ENCODE results near the gene PRKG1.

Gene PRKG1

DNA sequence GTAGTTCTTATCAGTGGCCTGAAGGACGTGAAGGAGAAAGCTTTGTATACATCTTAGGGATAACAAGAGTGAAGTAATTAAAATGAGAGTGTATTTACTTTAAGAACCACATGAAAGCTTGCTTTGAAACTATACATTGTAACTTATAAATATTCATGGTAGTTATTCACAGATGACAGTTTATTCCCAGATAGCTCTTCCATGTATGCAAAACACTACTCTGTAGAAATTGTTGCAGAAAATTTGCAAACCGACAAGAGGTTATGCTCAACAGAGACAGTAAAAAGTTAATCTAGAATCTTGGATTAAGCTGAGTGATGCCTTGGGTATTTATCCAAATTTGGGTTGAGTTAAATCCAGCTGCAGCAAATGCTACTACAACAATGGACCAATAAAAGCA is 301.5 kb downstream of the PRKG1 start:
- TF ChIP-seq CTCF (IDR thresholded peaks at IDR 0.05; ENCODE audit: insufficient read depth, low read depth, low read length, missing control alignments): no peak
- no peak for DNase-seq (ENCODE audit: low read depth)
- no peak overlapping the region for H3K4me3 ChIP-seq (ENCODE audit: low read depth, low read length)

- no peak for TF ChIP-seq CTCF (IDR thresholded peaks at IDR 0.05; ENCODE audit: insufficient read depth, low read depth, low read length, missing control alignments)
- no peak overlapping the region for H3K4me3 ChIP-seq (ENCODE audit: low read depth, low read length)
- no peak for DNase-seq (ENCODE audit: low read depth)
Measured at GRCh38 chr10:51377070-51377931, 303.0 kb downstream of the PRKG1 start.

- no peak overlapping the region for H3K4me3 ChIP-seq (ENCODE audit: low read depth, low read length)
- DNase-seq (ENCODE audit: low read depth): no peak
- no peak for TF ChIP-seq CTCF (IDR thresholded peaks at IDR 0.05; ENCODE audit: insufficient read depth, low read depth, low read length, missing control alignments)
Measured at GRCh38 chr10:51377932-51378599, 303.8 kb downstream of the PRKG1 start.

- TF ChIP-seq CTCF (IDR thresholded peaks at IDR 0.05; ENCODE audit: insufficient read depth, low read depth, low read length, missing control alignments): no peak
- no peak for DNase-seq (ENCODE audit: low read depth)
- no peak overlapping the region for H3K4me3 ChIP-seq (ENCODE audit: low read depth, low read length)
Measured at GRCh38 chr10:51382181-51382580, 307.9 kb downstream of the PRKG1 start.

- no peak for TF ChIP-seq CTCF (IDR thresholded peaks at IDR 0.05; ENCODE audit: insufficient read depth, low read depth, low read length, missing control alignments)
- no peak overlapping the region for H3K4me3 ChIP-seq (ENCODE audit: low read depth, low read length)
- no peak for DNase-seq (ENCODE audit: low read depth)
Measured at GRCh38 chr10:51384971-51385370, 310.7 kb downstream of the PRKG1 start.

DNA sequence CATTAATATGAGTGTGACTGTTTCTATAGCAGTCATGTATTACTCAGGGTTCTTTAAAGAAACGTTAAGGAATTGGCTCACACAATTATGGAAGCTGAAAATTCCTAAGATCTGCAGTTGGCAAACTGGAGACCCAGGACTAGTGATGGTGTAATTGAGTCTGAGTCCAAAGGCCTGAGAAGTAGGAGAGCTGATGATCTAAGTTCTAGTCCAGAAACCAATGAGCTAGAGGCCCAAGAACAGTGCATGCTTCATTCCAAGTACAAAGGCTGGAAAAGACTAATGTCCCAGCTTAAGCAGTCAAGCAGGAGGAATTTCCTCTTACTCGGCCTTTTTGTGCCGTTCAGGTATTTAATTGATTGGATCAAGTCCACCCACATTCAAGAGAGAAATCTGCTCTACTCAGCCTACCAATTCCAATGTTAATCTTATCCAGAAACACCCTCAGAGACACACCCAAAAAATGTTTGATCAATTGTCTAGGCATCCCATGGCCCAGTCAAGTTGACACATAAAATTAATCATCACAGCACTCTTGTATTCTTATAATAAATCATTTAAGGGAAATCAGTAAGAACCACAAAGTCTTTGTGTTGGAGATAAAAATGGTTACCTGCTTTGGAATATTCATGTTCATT is 312.1 kb downstream of the PRKG1 start:
- TF ChIP-seq CTCF (IDR thresholded peaks at IDR 0.05; ENCODE audit: insufficient read depth, low read depth, low read length, missing control alignments): no peak
- DNase-seq (ENCODE audit: low read depth): no peak
- no peak overlapping the region for H3K4me3 ChIP-seq (ENCODE audit: low read depth, low read length)
